CD14-positive monocyte (primary cell): Measurements from ENCODE around the gene PRSS22. TPM values are rescaled to one million over a fixed set of nuclear protein-coding genes. Genes with fewer than 3 reads are reported as not detected.

Experiments used
- DNase-seq, 3 donors: peaks; one replicate each; pipeline ENCODE4 v3.0.0-alpha.2; 2011 to 2022
- H2AFZ ChIP-seq: 2 replicates; pipeline ENCODE4 v1.6.0; 2012; ENCODE audit warnings: mild to moderate bottlenecking, low read depth, low read length, inconsistent platforms; ENCODE audit not compliant: insufficient read depth, poor library complexity, severe bottlenecking
- H3K27ac ChIP-seq, 2 donors: 1 replicate in 1 of 2; 2 replicates in 1 of 2; pipeline ENCODE4 v1.5.1; 2012 to 2013; ENCODE audit warnings: low read length in 2 of 2, control low read depth in 1 of 2, inconsistent platforms in 1 of 2, low read depth in 1 of 2, mild to moderate bottlenecking in 1 of 2
- H3K27me3 ChIP-seq, 2 donors: one replicate each; pipeline versions ENCODE4 v1.6.0 to v1.6.1; 2011 to 2013; ENCODE audit warnings: low read length in 2 of 2; ENCODE audit not compliant: control insufficient read depth in 2 of 2, insufficient read depth in 2 of 2
- H3K36me3 ChIP-seq, 2 donors: replicated peaks in 1 of 2; 1 replicate in 1 of 2; 2 replicates in 1 of 2; pipeline versions ENCODE4 v1.5.1 to v1.6.1; 2012 to 2013; ENCODE audit warnings: low read length in 2 of 2, control low read depth in 1 of 2, inconsistent platforms in 1 of 2, mild to moderate bottlenecking in 1 of 2; ENCODE audit not compliant: insufficient read depth in 2 of 2, control insufficient read depth in 1 of 2
- H3K4me1 ChIP-seq, 2 donors: 1 replicate in 1 of 2; 2 replicates in 1 of 2; pipeline versions ENCODE4 v1.5.1 to v1.6.1; 2012 to 2013; ENCODE audit warnings: low read length in 2 of 2, control low read depth in 1 of 2, inconsistent platforms in 1 of 2, mild to moderate bottlenecking in 1 of 2, moderate library complexity in 1 of 2; ENCODE audit not compliant: insufficient read depth in 2 of 2, control insufficient read depth in 1 of 2
- H3K4me2 ChIP-seq: replicated peaks from 2 replicates; pipeline ENCODE3; 2012; ENCODE audit warnings: low read length, moderate library complexity, mild to moderate bottlenecking; ENCODE audit not compliant: poor library complexity, severe bottlenecking; ENCODE audit errors: extremely low read depth
- H3K4me3 ChIP-seq, 3 experiments: fragments of 200-600 bp in 1 of 3; sonication (generic) in 1 of 3; replicated peaks in 1 of 3; 1 replicate in 2 of 3; 2 replicates in 1 of 3; pipeline ENCODE4 v1.5.1; 2011 to 2013; ENCODE audit warnings: low read length in 3 of 3, mild to moderate bottlenecking in 3 of 3, control low read depth in 2 of 3, low read depth in 2 of 3, inconsistent platforms in 1 of 3, moderate library complexity in 1 of 3
- H3K79me2 ChIP-seq: 2 replicates; pipeline ENCODE4 v1.6.0; 2012; ENCODE audit warnings: mild to moderate bottlenecking, control low read depth, inconsistent platforms, low read length, moderate library complexity; ENCODE audit not compliant: insufficient read depth
- H3K9ac ChIP-seq: 2 replicates; pipeline ENCODE4 v1.6.0; 2017; ENCODE audit warnings: low read length, mild to moderate bottlenecking; ENCODE audit not compliant: insufficient read depth, poor library complexity, severe bottlenecking
- H3K9me3 ChIP-seq, 2 donors: replicated peaks in 1 of 2; 1 replicate in 1 of 2; 2 replicates in 1 of 2; pipeline versions ENCODE4 v1.5.1 to v1.6.1; 2012 to 2013; ENCODE audit warnings: low read length in 2 of 2, control low read depth in 1 of 2; ENCODE audit not compliant: control insufficient read depth in 1 of 2, insufficient read depth in 1 of 2
- H4K20me1 ChIP-seq: 2 replicates; pipeline ENCODE4 v1.6.0; 2012; ENCODE audit warnings: mild to moderate bottlenecking, low read length, control low read depth, moderate library complexity; ENCODE audit not compliant: insufficient read depth
- H3K27ac Mint-ChIP-seq, 7 donors: one replicate each; pipeline ENCODE4 v1.8.0; 2020; ENCODE audit warnings: mild to moderate bottlenecking in 7 of 7, mixed read lengths in 7 of 7, moderate library complexity in 6 of 7, inconsistent platforms in 2 of 7
- H3K27me3 Mint-ChIP-seq, 3 donors: one replicate each; pipeline ENCODE4 v1.8.0; 2021 to 2022; ENCODE audit warnings: low read depth in 3 of 3, mild to moderate bottlenecking in 3 of 3, mixed read lengths in 3 of 3, moderate library complexity in 3 of 3, inconsistent platforms in 1 of 3
- H3K36me3 Mint-ChIP-seq, 2 donors: one replicate each; pipeline ENCODE4 v1.8.0; 2020; ENCODE audit warnings: mixed read lengths in 2 of 2, inconsistent platforms in 1 of 2, mild to moderate bottlenecking in 1 of 2
- H3K4me1 Mint-ChIP-seq: one replicate; pipeline ENCODE4 v1.8.0; 2020; ENCODE audit warnings: mild to moderate bottlenecking, mixed read lengths
- H3K4me3 Mint-ChIP-seq, 2 donors: one replicate each; pipeline ENCODE4 v1.8.0; 2020; ENCODE audit warnings: mild to moderate bottlenecking in 2 of 2, mixed read lengths in 2 of 2, moderate library complexity in 1 of 2
- H3K9me3 Mint-ChIP-seq, 7 donors: one replicate each; pipeline ENCODE4 v1.8.0; 2020 to 2022; ENCODE audit warnings: mixed read lengths in 7 of 7, mild to moderate bottlenecking in 6 of 7, moderate library complexity in 6 of 7, inconsistent platforms in 2 of 7
- WGBS: methylation state at CpG from one replicate; pipeline ENCODE4 v1.1.5; 2013; ENCODE audit warnings: missing lambda C conversion rate; ENCODE audit not compliant: insufficient coverage; 5-methylcytosine and 5-hydroxymethylcytosine counted together
- intact Hi-C, 2 donors: fragments of 100-400 bp; cut with micrococcal nuclease; formaldehyde crosslinking; loops; one replicate each; pipeline versions ENCODE4 v1.15.0 to v1.15.1; 2023
- polyA plus RNA-seq, 3 donors: library from polyadenylated mRNA; depleted of rRNA in 1 of 3; unstranded in 2 of 3; stranded (reverse) in 1 of 3; fragments of 300-500 nt in 2 of 3; fragments of >200 nt in 1 of 3; fragmentation: Illumina TruSeq in 2 of 3; gene quantifications; 1 replicate in 2 of 3; 2 replicates in 1 of 3; pipeline ENCODE4 v1.2.3, GENCODE V29; 2012 to 2021
- TF ChIP-seq, protein P1 (sequence below): fragments of 200-600 bp; IDR thresholded peaks from one replicate; pipeline ENCODE4 v1.8.0; 2022; ENCODE audit warnings: antibody characterized with exemption, mild to moderate bottlenecking

Gene PRSS22
- polyA plus RNA-seq, 3 donors, result not detected

DNA sequence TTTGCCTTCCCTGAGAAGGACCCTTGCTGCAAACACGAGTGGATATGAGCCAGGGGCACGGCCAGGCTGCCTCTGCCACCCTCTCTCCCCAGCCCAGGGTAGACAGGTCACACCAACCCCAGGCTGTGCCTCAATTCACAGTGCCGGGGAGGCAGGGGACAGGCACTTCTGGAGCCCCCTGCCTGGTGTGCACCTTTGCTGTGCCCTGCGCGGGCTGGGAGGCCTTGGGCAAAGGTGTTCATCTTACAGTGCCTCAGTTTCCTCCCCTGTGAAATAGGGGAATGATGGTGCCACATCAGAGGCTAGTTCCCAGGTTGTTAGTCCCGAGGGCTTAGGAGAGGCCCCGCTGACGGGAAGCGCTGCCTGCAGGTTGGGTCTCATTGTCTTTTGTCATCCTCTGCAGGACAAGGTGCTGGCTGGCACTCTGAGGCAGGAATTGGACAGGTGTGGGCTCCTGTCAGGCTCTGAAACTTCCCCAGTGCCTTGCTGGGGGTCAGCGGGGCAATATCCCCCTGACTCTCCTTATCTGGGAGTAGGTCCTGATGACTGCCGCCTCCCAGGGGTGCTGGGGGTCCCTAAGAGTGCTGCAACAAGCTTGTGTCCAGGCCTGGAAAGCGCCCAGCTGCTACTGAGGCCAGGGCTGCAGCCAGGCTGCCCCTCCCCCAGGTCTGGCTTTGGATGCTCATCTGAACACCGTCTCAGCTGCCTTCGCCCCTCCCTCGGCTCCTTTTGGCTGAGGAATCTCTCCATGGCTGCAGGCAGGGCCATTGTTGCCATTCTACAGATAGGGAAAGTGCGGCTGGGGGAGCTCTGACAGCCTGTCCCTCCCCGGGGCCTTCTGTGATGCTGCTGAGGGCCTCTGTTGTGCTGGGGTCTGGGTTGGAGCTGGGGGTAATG is 37.8 kb downstream of the PRSS22 start:
- Mint-ChIP-seq H3K27ac (no peak overlapping the region), H3K36me3 (no peaks in the 10 kb centered on the region), H3K27me3 (peaks cover 4 to 6% (median 6%) of the 10 kb centered on the region in 3 donors), H3K4me1 (peaks cover 8% of the 10 kb centered on the region), H3K9me3 (no peaks in the 10 kb centered on the region), H3K4me3 (no peak overlapping the region)
- Histone ChIP-seq H3K27me3 (no peaks in the 10 kb centered on the region), H2AFZ (no peak overlapping the region), H3K4me2 (no peak overlapping the region), H3K4me3 (no peak overlapping the region), H3K79me2 (no peaks in the 10 kb centered on the region), H4K20me1 (no peaks in the 10 kb centered on the region), H3K9ac (no peak overlapping the region), H3K9me3 (no peaks in the 10 kb centered on the region), H3K27ac (no peak overlapping the region), H3K36me3 (no peaks in the 10 kb centered on the region), H3K4me1 (peaks cover 0 to 6% of the 10 kb centered on the region in 2 donors)
- no peak for DNase-seq
- TF ChIP-seq, protein P1, sequence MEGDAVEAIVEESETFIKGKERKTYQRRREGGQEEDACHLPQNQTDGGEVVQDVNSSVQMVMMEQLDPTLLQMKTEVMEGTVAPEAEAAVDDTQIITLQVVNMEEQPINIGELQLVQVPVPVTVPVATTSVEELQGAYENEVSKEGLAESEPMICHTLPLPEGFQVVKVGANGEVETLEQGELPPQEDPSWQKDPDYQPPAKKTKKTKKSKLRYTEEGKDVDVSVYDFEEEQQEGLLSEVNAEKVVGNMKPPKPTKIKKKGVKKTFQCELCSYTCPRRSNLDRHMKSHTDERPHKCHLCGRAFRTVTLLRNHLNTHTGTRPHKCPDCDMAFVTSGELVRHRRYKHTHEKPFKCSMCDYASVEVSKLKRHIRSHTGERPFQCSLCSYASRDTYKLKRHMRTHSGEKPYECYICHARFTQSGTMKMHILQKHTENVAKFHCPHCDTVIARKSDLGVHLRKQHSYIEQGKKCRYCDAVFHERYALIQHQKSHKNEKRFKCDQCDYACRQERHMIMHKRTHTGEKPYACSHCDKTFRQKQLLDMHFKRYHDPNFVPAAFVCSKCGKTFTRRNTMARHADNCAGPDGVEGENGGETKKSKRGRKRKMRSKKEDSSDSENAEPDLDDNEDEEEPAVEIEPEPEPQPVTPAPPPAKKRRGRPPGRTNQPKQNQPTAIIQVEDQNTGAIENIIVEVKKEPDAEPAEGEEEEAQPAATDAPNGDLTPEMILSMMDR, result no peak
- intact Hi-C loops, result loop anchor here (5.0 kb wide), 2 partner anchors 33 to 38 kb away; partner anchors contain the start of gene PRSS33 (in 1 of the 2)
- WGBS, result 94% methylated on average over 14 of the region's 17 CpGs

DNA sequence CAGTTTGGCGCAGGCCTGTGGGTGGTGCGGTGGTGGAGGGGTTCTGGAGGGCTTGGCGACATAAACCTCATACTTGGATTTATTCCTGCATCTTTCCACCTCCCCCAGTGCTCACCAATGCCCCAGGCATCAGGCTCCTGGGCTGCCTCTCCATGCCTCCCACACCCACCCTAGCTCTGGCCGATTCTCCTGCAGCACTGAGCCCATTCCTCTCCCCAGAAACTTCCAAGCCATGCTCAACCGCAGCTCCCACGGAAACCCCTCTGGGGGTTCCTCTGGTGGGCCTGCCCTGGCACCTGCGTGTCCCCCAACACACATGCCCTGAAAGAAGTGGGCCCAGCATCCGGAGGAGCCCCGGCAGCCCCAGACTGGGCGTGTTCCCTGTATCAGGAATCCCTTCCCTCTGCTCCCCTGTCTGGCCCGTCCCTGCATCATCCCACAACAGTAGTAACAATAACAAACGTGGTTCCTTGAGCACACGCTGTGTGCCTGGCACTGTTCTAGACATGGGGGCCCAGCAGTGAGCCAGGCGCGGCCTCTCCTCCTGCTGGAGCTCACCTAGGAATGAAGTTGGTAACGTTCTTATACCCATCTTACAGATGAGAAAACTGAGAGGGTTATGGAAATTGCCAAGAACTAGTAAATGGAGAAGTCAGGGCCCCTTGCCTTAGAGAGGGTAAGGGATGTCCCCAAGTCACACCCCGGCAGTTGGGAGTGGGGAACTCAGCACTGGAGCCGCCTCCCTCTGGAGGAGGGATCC is 38.6 kb downstream of the PRSS22 start:
- no peaks in the 10 kb centered on the region for H3K36me3 ChIP-seq
- Mint-ChIP-seq H3K27me3 (peaks cover 4 to 6% (median 5%) of the 10 kb centered on the region in 3 donors), H3K4me1 (peaks cover 8% of the 10 kb centered on the region), H3K27ac (peak overlapping the region in 1 of 7 donors; percentile 6), H3K9me3 (no peaks in the 10 kb centered on the region), H3K4me3 (no peak overlapping the region), H3K36me3 (no peaks in the 10 kb centered on the region)
- H3K79me2 ChIP-seq, result no peaks in the 10 kb centered on the region
- peaks cover 0 to 6% of the 10 kb centered on the region in 2 donors for H3K4me1 ChIP-seq
- WGBS, result 92% methylated on average over 10 of the region's 18 CpGs
- no peaks in the 10 kb centered on the region for H4K20me1 ChIP-seq
- no peak for DNase-seq
- intact Hi-C loops, result no loop called here
- H3K4me2 ChIP-seq, result no peak overlapping the region
- no peak overlapping the region for H3K4me3 ChIP-seq
- no peaks in the 10 kb centered on the region for H3K27me3 ChIP-seq
- no peak overlapping the region for H3K9ac ChIP-seq
- H2AFZ ChIP-seq, result no peak overlapping the region
- H3K9me3 ChIP-seq, result no peaks in the 10 kb centered on the region
- TF ChIP-seq, protein P1, result no peak
- H3K27ac ChIP-seq, result no peak overlapping the region
